Measurements from ENCODE around the gene CAPN12.

Gene CAPN12

GRCh38 chr19:38719761-38720558 is 24.3 kb downstream of the CAPN12 start:
- no peak for TF ChIP-seq POLR2A (IDR thresholded peaks at IDR 0.05; ENCODE audit: low read length)
- TF ChIP-seq GATA1 (IDR thresholded peaks at IDR 0.05; ENCODE audit: low read depth, low read length): no peak
- DNase-seq: no peak

- DNase-seq: no peak
- no peak for TF ChIP-seq POLR2A (IDR thresholded peaks at IDR 0.05; ENCODE audit: low read length)
- TF ChIP-seq GATA1 (IDR thresholded peaks at IDR 0.05; ENCODE audit: low read depth, low read length): no peak
Observed at GRCh38 chr19:38718747-38719543, 25.3 kb downstream of the CAPN12 start.

GRCh38 chr19:38717855-38718254 is 26.4 kb downstream of the CAPN12 start:
- no peak for TF ChIP-seq POLR2A (IDR thresholded peaks at IDR 0.05; ENCODE audit: low read length)
- TF ChIP-seq GATA1 (IDR thresholded peaks at IDR 0.05; ENCODE audit: low read depth, low read length): no peak
- no peak for DNase-seq

- TF ChIP-seq POLR2A (IDR thresholded peaks at IDR 0.05; ENCODE audit: low read length): no peak
- no peak for TF ChIP-seq GATA1 (IDR thresholded peaks at IDR 0.05; ENCODE audit: low read depth, low read length)
- DNase-seq: no peak
Observed at GRCh38 chr19:38717051-38717450, 27.2 kb downstream of the CAPN12 start.

GRCh38 chr19:38715555-38715954 is 28.7 kb downstream of the CAPN12 start:
- no peak for DNase-seq
- TF ChIP-seq POLR2A (IDR thresholded peaks at IDR 0.05; ENCODE audit: low read length) (no peak), GATA1 (IDR thresholded peaks at IDR 0.05; ENCODE audit: low read depth, low read length) (no peak)

- DNase-seq: no peak
- TF ChIP-seq GATA1 (IDR thresholded peaks at IDR 0.05; ENCODE audit: low read depth, low read length): no peak
- no peak for TF ChIP-seq POLR2A (IDR thresholded peaks at IDR 0.05; ENCODE audit: low read length)
Observed at GRCh38 chr19:38714354-38714778, 29.9 kb downstream of the CAPN12 start.

- no peak for DNase-seq
- TF ChIP-seq GATA1 (IDR thresholded peaks at IDR 0.05; ENCODE audit: low read depth, low read length) (no peak), POLR2A (IDR thresholded peaks at IDR 0.05; ENCODE audit: low read length) (no peak)
Observed at GRCh38 chr19:38713865-38714264, 30.4 kb downstream of the CAPN12 start.

- TF ChIP-seq POLR2A (IDR thresholded peaks at IDR 0.05; ENCODE audit: low read length): no peak
- TF ChIP-seq GATA1 (IDR thresholded peaks at IDR 0.05; ENCODE audit: low read depth, low read length): no peak
Observed at GRCh38 chr19:38713227-38713649, 31.0 kb downstream of the CAPN12 start.

GRCh38 chr19:38712161-38712748 is 32.0 kb downstream of the CAPN12 start:
- DNase-seq: no peak
- TF ChIP-seq POLR2A (IDR thresholded peaks at IDR 0.05; ENCODE audit: low read length) (no peak), GATA1 (IDR thresholded peaks at IDR 0.05; ENCODE audit: low read depth, low read length) (no peak)

More at GRCh38 chr19:38713227-38713649, 31.0 kb downstream of the CAPN12 start:
- DNase-seq: no peak

GRCh38 chr19:38711726-38712153 is 32.5 kb downstream of the CAPN12 start:
- no peak for DNase-seq
- TF ChIP-seq POLR2A (IDR thresholded peaks at IDR 0.05; ENCODE audit: low read length) (no peak), GATA1 (IDR thresholded peaks at IDR 0.05; ENCODE audit: low read depth, low read length) (no peak)

- no peak for DNase-seq
- TF ChIP-seq GATA1 (IDR thresholded peaks at IDR 0.05; ENCODE audit: low read depth, low read length) (no peak), POLR2A (IDR thresholded peaks at IDR 0.05; ENCODE audit: low read length) (no peak)
Observed at GRCh38 chr19:38710928-38711725, 33.1 kb downstream of the CAPN12 start.

- DNase-seq: no peak
- TF ChIP-seq POLR2A (IDR thresholded peaks at IDR 0.05; ENCODE audit: low read length) (no peak), GATA1 (IDR thresholded peaks at IDR 0.05; ENCODE audit: low read depth, low read length) (no peak)
Observed at GRCh38 chr19:38710416-38710702, 33.9 kb downstream of the CAPN12 start.

GRCh38 chr19:38709671-38710415 is 34.4 kb downstream of the CAPN12 start:
- DNase-seq: no peak
- TF ChIP-seq GATA1 (IDR thresholded peaks at IDR 0.05; ENCODE audit: low read depth, low read length): no peak
